Measurements from ENCODE around the gene SLC13A4. TPM values are rescaled to one million over a fixed set of nuclear protein-coding genes. Genes with fewer than 3 reads are reported as not detected.

Gene SLC13A4
- total and polyA plus RNA-seq, 4 donors = 0.01 to 0.17 (median 0.10) TPM

GRCh38 chr7:135706038-135706742 lies 21.8 kb downstream of the SLC13A4 start (continued):
- TF ChIP-seq, protein P1, sequence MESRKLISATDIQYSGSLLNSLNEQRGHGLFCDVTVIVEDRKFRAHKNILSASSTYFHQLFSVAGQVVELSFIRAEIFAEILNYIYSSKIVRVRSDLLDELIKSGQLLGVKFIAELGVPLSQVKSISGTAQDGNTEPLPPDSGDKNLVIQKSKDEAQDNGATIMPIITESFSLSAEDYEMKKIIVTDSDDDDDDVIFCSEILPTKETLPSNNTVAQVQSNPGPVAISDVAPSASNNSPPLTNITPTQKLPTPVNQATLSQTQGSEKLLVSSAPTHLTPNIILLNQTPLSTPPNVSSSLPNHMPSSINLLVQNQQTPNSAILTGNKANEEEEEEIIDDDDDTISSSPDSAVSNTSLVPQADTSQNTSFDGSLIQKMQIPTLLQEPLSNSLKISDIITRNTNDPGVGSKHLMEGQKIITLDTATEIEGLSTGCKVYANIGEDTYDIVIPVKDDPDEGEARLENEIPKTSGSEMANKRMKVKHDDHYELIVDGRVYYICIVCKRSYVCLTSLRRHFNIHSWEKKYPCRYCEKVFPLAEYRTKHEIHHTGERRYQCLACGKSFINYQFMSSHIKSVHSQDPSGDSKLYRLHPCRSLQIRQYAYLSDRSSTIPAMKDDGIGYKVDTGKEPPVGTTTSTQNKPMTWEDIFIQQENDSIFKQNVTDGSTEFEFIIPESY (IDR thresholded peaks at IDR 0.05) = no peak
- TF ChIP-seq CTCF (IDR thresholded peaks at IDR 0.05; ENCODE audit: low read depth, low read length, missing input control) = no peak
- TF ChIP-seq NR2F2 (IDR thresholded peaks at IDR 0.05) = no peak

GRCh38 chr7:135704698-135705097 lies 23.3 kb downstream of the SLC13A4 start:
- H3K4me1 ChIP-seq (ENCODE audit: control insufficient read depth in 4 of 4, insufficient read depth in 4 of 4, low read length in 3 of 4) = no peaks in the 10 kb centered on the region
- no peak overlapping the region for H3K9ac ChIP-seq (ENCODE audit: low read depth in 1 of 2, low read length in 2 of 2)
- no peak overlapping the region for H3K4me3 ChIP-seq (ENCODE audit: low read depth in 1 of 3, low read length in 3 of 3)
- H3K9me3 ChIP-seq (ENCODE audit: control insufficient read depth in 4 of 4, low read length in 3 of 4) = no peaks in the 10 kb centered on the region
- 84% methylated on average over 5 of the region's 5 CpGs for WGBS
- no peaks in the 10 kb centered on the region for H3K36me3 ChIP-seq (ENCODE audit: control insufficient read depth in 4 of 4, insufficient read depth in 3 of 4, low read depth in 1 of 4, low read length in 3 of 4)
- TF ChIP-seq, protein P2, sequence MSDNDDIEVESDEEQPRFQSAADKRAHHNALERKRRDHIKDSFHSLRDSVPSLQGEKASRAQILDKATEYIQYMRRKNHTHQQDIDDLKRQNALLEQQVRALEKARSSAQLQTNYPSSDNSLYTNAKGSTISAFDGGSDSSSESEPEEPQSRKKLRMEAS (IDR thresholded peaks at IDR 0.05) = no peak
- no peak for TF ChIP-seq YY1 (IDR thresholded peaks at IDR 0.05)
- TF ChIP-seq, protein P3, sequence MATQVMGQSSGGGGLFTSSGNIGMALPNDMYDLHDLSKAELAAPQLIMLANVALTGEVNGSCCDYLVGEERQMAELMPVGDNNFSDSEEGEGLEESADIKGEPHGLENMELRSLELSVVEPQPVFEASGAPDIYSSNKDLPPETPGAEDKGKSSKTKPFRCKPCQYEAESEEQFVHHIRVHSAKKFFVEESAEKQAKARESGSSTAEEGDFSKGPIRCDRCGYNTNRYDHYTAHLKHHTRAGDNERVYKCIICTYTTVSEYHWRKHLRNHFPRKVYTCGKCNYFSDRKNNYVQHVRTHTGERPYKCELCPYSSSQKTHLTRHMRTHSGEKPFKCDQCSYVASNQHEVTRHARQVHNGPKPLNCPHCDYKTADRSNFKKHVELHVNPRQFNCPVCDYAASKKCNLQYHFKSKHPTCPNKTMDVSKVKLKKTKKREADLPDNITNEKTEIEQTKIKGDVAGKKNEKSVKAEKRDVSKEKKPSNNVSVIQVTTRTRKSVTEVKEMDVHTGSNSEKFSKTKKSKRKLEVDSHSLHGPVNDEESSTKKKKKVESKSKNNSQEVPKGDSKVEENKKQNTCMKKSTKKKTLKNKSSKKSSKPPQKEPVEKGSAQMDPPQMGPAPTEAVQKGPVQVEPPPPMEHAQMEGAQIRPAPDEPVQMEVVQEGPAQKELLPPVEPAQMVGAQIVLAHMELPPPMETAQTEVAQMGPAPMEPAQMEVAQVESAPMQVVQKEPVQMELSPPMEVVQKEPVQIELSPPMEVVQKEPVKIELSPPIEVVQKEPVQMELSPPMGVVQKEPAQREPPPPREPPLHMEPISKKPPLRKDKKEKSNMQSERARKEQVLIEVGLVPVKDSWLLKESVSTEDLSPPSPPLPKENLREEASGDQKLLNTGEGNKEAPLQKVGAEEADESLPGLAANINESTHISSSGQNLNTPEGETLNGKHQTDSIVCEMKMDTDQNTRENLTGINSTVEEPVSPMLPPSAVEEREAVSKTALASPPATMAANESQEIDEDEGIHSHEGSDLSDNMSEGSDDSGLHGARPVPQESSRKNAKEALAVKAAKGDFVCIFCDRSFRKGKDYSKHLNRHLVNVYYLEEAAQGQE (IDR thresholded peaks at IDR 0.05) = no peak
- TF ChIP-seq, protein P1 (IDR thresholded peaks at IDR 0.05) = no peak
- no peak for TF ChIP-seq ATF3 (IDR thresholded peaks at IDR 0.05)
- no peak for TF ChIP-seq CTCF (IDR thresholded peaks at IDR 0.05; ENCODE audit: low read depth, low read length, missing input control)
- no peak for TF ChIP-seq RAD21 (IDR thresholded peaks at IDR 0.05)
- TF ChIP-seq FOXA2 (IDR thresholded peaks at IDR 0.05) = no peak
- no peak for TF ChIP-seq GABPA (IDR thresholded peaks at IDR 0.05 in 1 of 2, conservative IDR thresholded peaks at IDR 0.05 in 1 of 2)
- no peak for TF ChIP-seq SP1 (IDR thresholded peaks at IDR 0.05)
- no peak for TF ChIP-seq FOXA1 (IDR thresholded peaks at IDR 0.05)
- no peak for TF ChIP-seq RXRA (IDR thresholded peaks at IDR 0.05)
- no peak for TF ChIP-seq HNF4G (IDR thresholded peaks at IDR 0.05)
- no peak for TF ChIP-seq TAF1 (conservative IDR thresholded peaks at IDR 0.05)
- no peak for TF ChIP-seq JUND (IDR thresholded peaks at IDR 0.05)
- TF ChIP-seq EGR1 (IDR thresholded peaks at IDR 0.05; ENCODE audit: low read depth in 2 of 2) = no peak
- no peak for TF ChIP-seq HNF4A (conservative IDR thresholded peaks at IDR 0.05)
- TF ChIP-seq NR2F2 (IDR thresholded peaks at IDR 0.05) = no peak
- H3K27me3 ChIP-seq (ENCODE audit: control insufficient read depth in 4 of 4, insufficient read depth in 4 of 4, low read length in 3 of 4) = no peaks in the 10 kb centered on the region
- no peak overlapping the region for H3K27ac ChIP-seq (ENCODE audit: low read depth in 1 of 2, low read length in 2 of 2)
- no peak for DNase-seq (ENCODE audit: low spot score)

All from liver (tissue), 9 donors.